ENCODE data around the gene WIPF1.
A peak's percentile ranks its signal among the peaks of the same experiment; 100 is the strongest.

WIPF1 gene

GRCh38 chr2:174597345-174598047 is at the start of gene WIPF1:
WIPF1 (minus strand) TSS chr2:174597804; CDS start chr2:174585573, 12,231 bp downstream.
- DNase-seq, result peak; percentile 90

DNA sequence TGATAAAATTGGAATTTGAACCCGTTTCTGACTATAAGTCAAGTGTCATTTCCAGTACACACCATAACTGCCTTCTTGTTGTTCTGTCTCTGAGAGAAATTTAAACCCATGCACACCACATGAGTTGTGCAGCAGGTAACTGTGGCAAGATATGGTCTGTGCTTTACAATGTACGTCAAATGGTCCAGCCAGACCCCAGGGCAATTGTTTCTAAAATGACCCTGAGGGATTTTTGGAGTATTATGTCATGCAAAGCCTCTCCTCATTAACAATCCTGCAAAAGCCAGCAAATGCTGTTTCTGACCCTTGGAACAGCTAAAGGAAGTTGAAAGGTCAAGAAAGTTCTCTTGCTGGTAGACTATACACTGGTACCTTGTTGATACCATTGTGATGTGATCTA is 47.7 kb upstream of the WIPF1 start:
- no peak for DNase-seq

GRCh38 chr2:174644406-174644805 is 46.8 kb upstream of the WIPF1 start:
- DNase-seq, result no peak

GRCh38 chr2:174643356-174643755 is 45.8 kb upstream of the WIPF1 start:
- DNase-seq, result no peak

- DNase-seq, result no peak
Measured at GRCh38 chr2:174641168-174641567, 43.6 kb upstream of the WIPF1 start.

- peak; percentile 13 for DNase-seq
Measured at GRCh38 chr2:174636987-174637386, 39.4 kb upstream of the WIPF1 start.

- no peak for DNase-seq
Measured at GRCh38 chr2:174635776-174636404, 38.3 kb upstream of the WIPF1 start.

- no peak for DNase-seq
Measured at GRCh38 chr2:174635015-174635593, 37.5 kb upstream of the WIPF1 start.

DNA sequence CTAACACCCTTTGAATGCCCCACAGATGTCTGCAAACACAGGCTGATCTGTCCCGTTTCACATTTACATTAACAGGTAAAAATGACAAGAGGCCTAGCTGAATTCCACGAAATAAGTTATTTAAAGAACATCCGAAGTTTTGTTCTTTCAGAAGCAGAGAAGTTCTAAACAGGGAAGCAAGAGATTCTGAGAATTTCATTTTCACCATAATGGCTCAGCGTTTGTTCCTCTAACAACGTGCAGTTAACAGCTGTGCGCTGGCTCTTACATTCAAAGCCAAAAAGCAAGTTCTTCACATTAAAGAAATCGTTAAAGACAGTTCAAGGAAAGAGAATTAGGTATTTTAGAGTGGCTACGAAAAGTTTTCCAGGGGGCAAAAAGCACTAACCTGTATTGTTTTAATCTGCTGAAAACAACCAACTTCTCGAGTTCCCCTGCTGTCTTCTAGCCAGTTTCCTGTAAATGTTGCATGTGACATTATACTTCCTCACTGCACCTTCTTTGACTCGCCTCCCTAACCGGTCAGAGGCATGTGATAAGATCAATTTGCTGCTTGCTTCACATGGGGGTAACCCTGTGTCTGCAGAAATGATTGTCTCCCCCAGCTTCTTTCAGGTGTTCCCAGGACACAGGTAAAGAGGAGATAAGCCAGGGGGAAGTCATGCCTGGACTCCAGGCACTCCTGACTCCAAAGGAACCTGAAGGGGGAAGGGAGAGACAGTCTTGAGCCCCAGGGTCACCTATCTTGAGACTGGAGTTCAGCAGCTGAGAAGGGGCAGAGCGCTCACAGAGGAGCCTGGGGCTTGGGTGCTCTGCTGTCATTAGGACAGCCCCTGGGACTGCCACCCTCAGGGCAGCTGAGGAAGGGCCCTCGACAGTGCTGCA is 36.8 kb upstream of the WIPF1 start:
- peak; percentile 78 for DNase-seq

DNA sequence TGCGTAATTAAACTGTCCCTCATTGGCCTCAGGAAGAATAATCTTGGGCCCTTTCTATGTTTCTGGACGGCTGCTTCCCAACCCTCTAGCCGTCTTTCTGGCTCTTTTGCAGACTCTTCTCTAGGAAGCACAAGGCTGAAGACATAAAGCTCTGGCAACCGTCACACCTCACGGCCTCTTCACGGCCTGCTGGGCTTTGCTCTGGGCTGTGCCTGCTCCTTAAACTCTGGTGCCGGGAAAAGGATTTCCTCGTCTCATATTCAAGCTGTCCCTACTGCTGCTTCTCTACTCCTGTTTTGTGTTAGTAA is 36.0 kb upstream of the WIPF1 start:
- peak; percentile 31 for DNase-seq

DNA sequence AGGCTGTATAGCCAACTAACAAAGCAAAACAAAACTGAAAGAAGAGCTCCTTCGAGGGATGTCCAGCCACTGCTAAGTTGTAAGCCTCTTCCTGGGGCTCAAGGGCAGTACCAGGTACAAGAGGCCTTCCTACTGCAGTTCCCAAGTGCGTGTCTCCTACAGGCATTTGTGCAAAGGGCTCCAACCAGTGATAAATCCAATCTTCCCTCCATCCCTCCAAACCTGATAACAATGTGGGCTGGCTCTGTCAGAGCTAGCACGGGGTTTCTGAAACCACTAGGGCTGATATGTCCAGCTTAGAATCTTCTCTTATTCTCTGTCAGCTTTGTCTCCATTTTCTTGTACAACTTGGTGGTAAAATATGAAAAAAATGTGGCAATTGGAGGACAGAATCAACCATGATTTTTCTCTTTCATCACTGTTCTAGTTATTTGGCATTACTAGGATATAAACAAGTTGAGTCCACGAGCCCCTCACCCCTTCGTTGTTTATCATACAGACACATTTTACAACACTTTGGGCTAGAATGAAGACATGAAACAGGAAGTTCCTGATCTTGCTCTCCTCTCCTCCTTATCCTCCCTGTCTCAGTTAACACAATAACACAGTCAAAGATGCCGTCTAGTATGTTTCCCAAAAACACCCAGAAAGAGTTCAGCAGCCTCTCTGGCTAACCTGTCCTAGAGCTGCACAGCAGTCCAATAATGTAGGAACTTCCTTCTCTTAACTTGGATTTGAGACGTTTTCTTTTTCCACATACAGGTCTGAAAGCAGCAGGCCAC is 35.4 kb upstream of the WIPF1 start:
- DNase-seq, result peak; percentile 60

GRCh38 chr2:174631009-174631981 is 33.7 kb upstream of the WIPF1 start:
- peak; percentile 82 for DNase-seq

DNA sequence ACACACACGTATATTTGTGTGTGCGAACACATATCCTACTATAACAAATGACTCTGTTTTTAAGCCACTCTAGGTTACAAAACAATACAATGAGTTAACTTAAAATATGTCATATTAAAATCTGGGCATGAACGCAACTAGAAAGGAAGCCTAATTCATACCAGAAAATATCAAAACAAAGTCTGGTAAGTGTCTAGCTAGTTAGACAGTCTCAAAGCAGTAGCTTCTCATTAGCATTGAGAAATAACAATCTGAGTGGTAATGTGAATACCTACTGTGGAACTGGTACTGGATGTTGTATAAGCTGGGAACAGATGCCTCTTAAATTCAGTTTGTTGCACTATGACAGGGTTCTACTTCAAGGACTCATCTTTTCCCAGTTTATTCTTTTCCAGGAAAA is 32.5 kb upstream of the WIPF1 start:
- peak; percentile 37 for DNase-seq

- no peak for DNase-seq
Measured at GRCh38 chr2:174629506-174629905, 31.9 kb upstream of the WIPF1 start.

DNA sequence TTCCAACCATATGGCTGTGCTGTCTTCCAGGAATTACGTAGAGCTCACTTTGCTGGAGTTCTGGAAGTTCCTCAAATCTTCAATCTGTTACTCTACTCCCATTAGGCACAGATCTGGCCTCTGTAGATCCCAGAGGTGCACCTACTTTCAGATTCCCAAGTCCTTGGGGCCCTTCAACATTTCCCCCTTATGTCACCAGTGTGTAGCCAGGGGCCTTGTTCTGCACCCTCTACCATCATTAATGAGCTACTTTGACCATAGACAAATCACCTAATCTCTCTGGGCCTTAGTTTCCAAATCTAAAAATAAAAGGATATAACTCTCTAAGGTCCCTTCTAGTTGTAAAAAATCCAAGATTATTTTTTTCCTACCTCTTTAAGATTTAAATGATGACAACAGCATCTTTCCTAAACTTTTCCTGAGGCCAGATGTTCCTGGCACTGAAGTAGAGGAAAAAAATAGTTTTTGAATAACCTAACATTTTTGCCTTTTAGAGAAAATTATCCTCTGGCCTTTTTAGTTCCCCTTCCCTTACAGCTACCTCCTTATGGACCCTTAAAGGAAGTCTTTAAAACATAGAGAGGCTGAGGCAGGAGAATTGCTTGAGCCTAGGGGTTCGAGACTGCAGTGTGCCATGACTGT is 31.0 kb upstream of the WIPF1 start:
- DNase-seq, result no peak

DNA sequence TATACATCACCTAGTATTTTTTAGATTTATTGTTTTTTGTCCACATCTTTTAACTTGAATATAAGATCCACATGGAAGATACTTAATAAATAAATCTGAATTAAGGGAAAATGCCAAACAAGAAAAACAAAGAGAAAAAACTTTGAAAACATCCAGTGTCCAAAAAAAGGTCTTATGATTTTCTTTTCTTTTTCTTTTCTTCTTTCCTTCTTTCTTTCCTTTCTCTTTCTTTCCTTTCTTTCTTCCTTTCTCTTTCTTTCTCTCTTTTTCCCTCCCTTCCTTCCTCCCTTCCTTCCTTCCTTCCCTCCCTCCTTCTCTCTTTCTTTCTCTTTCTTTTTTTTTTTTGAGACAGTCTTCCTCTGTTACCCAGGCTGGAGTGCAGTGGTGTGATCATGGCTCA is 29.6 kb upstream of the WIPF1 start:
- no peak for DNase-seq

GRCh38 chr2:174624895-174625430 is 27.4 kb upstream of the WIPF1 start:
- DNase-seq, result no peak

GRCh38 chr2:174623690-174624089 is 26.1 kb upstream of the WIPF1 start:
- DNase-seq, result no peak

DNA sequence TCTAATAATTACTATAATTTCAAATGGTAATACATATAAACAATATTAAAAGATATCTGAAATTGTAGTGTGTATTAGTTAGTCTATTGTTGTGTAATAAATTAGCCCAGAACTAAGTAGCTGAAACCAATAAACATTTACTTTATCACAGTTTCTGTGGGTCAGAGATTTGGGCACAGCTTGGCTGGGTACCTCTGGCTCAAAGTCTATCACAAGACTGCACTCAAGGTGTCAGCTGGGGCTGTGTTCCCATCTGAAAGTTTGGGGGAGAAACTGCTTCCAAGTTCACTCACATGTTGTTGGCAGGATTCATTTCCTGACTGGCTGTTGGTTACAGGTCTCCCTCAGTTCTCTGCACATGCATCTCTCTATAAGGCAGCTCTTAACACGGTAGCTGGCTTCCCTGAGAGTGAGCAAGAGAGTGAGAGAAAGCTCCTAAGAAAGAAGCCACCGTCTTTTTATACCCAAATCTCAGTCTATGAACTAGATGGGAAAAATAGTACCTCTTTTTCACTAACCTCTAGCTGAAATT is 25.6 kb upstream of the WIPF1 start:
- no peak for DNase-seq

GRCh38 chr2:174621323-174621722 is 23.7 kb upstream of the WIPF1 start:
- DNase-seq, result no peak

Data from suppressor macrophage treated with lipopolysaccharide for 4 hours (primary cell).